HEK293 (cell line): ENCODE results near the gene SH3GL1.

ENCODE experiments used
- CTCF ChIP-seq: fragments of 450-650 bp; formaldehyde crosslinking; IDR thresholded peaks from 2 replicates; pipeline ENCODE4 v1.5.1; 2016; ENCODE audit warnings: missing biosample characterization, missing genetic modification characterization
- GLIS1 ChIP-seq: fragments of 450-650 bp; formaldehyde crosslinking; IDR thresholded peaks from 2 replicates; pipeline ENCODE4 v1.5.1; 2016; ENCODE audit warnings: missing biosample characterization, missing genetic modification characterization
- OSR2 ChIP-seq: fragments of 450-650 bp; formaldehyde crosslinking; IDR thresholded peaks from 2 replicates; pipeline ENCODE4 v1.5.1; 2016; ENCODE audit warnings: missing biosample characterization, missing genetic modification characterization
- OVOL3 ChIP-seq: fragments of 450-650 bp; formaldehyde crosslinking; IDR thresholded peaks from 2 replicates; pipeline ENCODE4 v1.5.1; 2016; ENCODE audit warnings: missing biosample characterization, missing genetic modification characterization
- SP2 ChIP-seq: fragments of 450-650 bp; formaldehyde crosslinking; IDR thresholded peaks from 2 replicates; pipeline ENCODE4 v1.5.1; 2016; ENCODE audit warnings: missing biosample characterization, missing genetic modification characterization
- SP7 ChIP-seq: fragments of 450-650 bp; formaldehyde crosslinking; IDR thresholded peaks from 2 replicates; pipeline ENCODE4 v1.5.1; 2016; ENCODE audit warnings: missing biosample characterization, missing genetic modification characterization
- WT1 ChIP-seq: fragments of 450-650 bp; formaldehyde crosslinking; IDR thresholded peaks from 2 replicates; pipeline ENCODE4 v1.5.1; 2016; ENCODE audit warnings: missing biosample characterization, missing genetic modification characterization
- ZBTB10 ChIP-seq: fragments of 450-650 bp; formaldehyde crosslinking; IDR thresholded peaks from 2 replicates; pipeline ENCODE4 v1.5.1; 2016; ENCODE audit warnings: missing biosample characterization, missing genetic modification characterization
- ZBTB17 ChIP-seq: fragments of 450-650 bp; formaldehyde crosslinking; IDR thresholded peaks from 2 replicates; pipeline ENCODE4 v1.5.1; 2016; ENCODE audit warnings: missing biosample characterization, missing genetic modification characterization
- ZBTB7A ChIP-seq: fragments of 450-650 bp; formaldehyde crosslinking; IDR thresholded peaks from 2 replicates; pipeline ENCODE4 v1.5.1; 2016; ENCODE audit warnings: low read depth, missing biosample characterization, missing genetic modification characterization
- ZFP41 ChIP-seq: fragments of 450-650 bp; formaldehyde crosslinking; IDR thresholded peaks from 2 replicates; pipeline ENCODE4 v1.5.1; 2016; ENCODE audit warnings: missing biosample characterization, missing genetic modification characterization, borderline replicate concordance
- ZNF121 ChIP-seq: fragments of 450-650 bp; formaldehyde crosslinking; IDR thresholded peaks from 2 replicates; pipeline ENCODE4 v1.5.1; 2016; ENCODE audit warnings: missing biosample characterization, missing genetic modification characterization
- ZNF132 ChIP-seq: fragments of 450-650 bp; formaldehyde crosslinking; IDR thresholded peaks from 2 replicates; pipeline ENCODE4 v1.5.1; 2017; ENCODE audit warnings: missing biosample characterization, missing genetic modification characterization, borderline replicate concordance
- ZNF157 ChIP-seq: fragments of 450-650 bp; formaldehyde crosslinking; IDR thresholded peaks from 2 replicates; pipeline ENCODE4 v1.5.1; 2016; ENCODE audit warnings: missing biosample characterization, missing genetic modification characterization
- ZNF169 ChIP-seq: fragments of 450-650 bp; formaldehyde crosslinking; IDR thresholded peaks from 2 replicates; pipeline ENCODE4 v1.5.1; 2016; ENCODE audit warnings: missing biosample characterization, missing genetic modification characterization
- ZNF174 ChIP-seq: fragments of 450-650 bp; formaldehyde crosslinking; IDR thresholded peaks from 2 replicates; pipeline ENCODE4 v1.5.0; 2017; ENCODE audit warnings: missing biosample characterization, mild to moderate bottlenecking, missing genetic modification characterization
- ZNF18 ChIP-seq: fragments of 450-650 bp; formaldehyde crosslinking; IDR thresholded peaks from 2 replicates; pipeline ENCODE4 v1.5.1; 2016; ENCODE audit warnings: missing biosample characterization, missing genetic modification characterization
- ZNF202 ChIP-seq: fragments of 450-650 bp; formaldehyde crosslinking; IDR thresholded peaks from 2 replicates; pipeline ENCODE4 v1.5.1; 2016; ENCODE audit warnings: missing biosample characterization, missing genetic modification characterization, borderline replicate concordance
- ZNF23 ChIP-seq: fragments of 450-650 bp; formaldehyde crosslinking; IDR thresholded peaks from 2 replicates; pipeline ENCODE4 v1.5.1; 2016; ENCODE audit warnings: missing biosample characterization, missing genetic modification characterization, borderline replicate concordance
- ZNF302 ChIP-seq: fragments of 450-650 bp; formaldehyde crosslinking; IDR thresholded peaks from 2 replicates; pipeline ENCODE4 v1.5.1; 2016; ENCODE audit warnings: missing biosample characterization, missing genetic modification characterization, low read depth
- ZNF362 ChIP-seq: fragments of 450-650 bp; formaldehyde crosslinking; IDR thresholded peaks from 2 replicates; pipeline ENCODE4 v1.5.1; 2016; ENCODE audit warnings: missing biosample characterization, missing genetic modification characterization
- ZNF555 ChIP-seq: fragments of 450-650 bp; formaldehyde crosslinking; conservative IDR thresholded peaks from 2 replicates; pipeline ENCODE4 v1.5.1; 2017; ENCODE audit warnings: missing biosample characterization, mild to moderate bottlenecking, missing genetic modification characterization, inconsistent platforms
- ZNF571 ChIP-seq: fragments of 450-650 bp; formaldehyde crosslinking; IDR thresholded peaks from 2 replicates; pipeline ENCODE4 v1.5.0; 2017; ENCODE audit warnings: missing biosample characterization, missing genetic modification characterization
- ZNF585B ChIP-seq: fragments of 450-650 bp; formaldehyde crosslinking; IDR thresholded peaks from 2 replicates; pipeline ENCODE4 v1.5.1; 2016; ENCODE audit warnings: missing biosample characterization, missing genetic modification characterization
- ZNF596 ChIP-seq: fragments of 450-650 bp; IDR thresholded peaks from 2 replicates; pipeline ENCODE4 v1.5.0; 2018; ENCODE audit warnings: missing biosample characterization, mild to moderate bottlenecking, missing genetic modification characterization, moderate library complexity
- ZNF660 ChIP-seq: fragments of 450-650 bp; IDR thresholded peaks from 2 replicates; pipeline ENCODE4 v1.5.1; 2018; ENCODE audit warnings: missing biosample characterization, mild to moderate bottlenecking, missing genetic modification characterization
- ZNF692 ChIP-seq: fragments of 450-650 bp; formaldehyde crosslinking; IDR thresholded peaks from 2 replicates; pipeline ENCODE4 v1.5.1; 2016; ENCODE audit warnings: missing biosample characterization, missing genetic modification characterization
- ZNF747 ChIP-seq: fragments of 450-650 bp; formaldehyde crosslinking; IDR thresholded peaks from 2 replicates; pipeline ENCODE4 v1.5.1; 2016; ENCODE audit warnings: missing biosample characterization, missing genetic modification characterization
- ZNF76 ChIP-seq: fragments of 450-650 bp; formaldehyde crosslinking; IDR thresholded peaks from 2 replicates; pipeline ENCODE4; 2016; ENCODE audit warnings: low read depth, missing biosample characterization, missing genetic modification characterization, borderline replicate concordance
- ZNF785 ChIP-seq: fragments of 450-650 bp; formaldehyde crosslinking; IDR thresholded peaks from 2 replicates; pipeline ENCODE4 v1.5.1; 2016; ENCODE audit warnings: missing biosample characterization, missing genetic modification characterization
- ZNF837 ChIP-seq: fragments of 450-650 bp; formaldehyde crosslinking; IDR thresholded peaks from 2 replicates; pipeline ENCODE4 v1.5.1; 2016; ENCODE audit warnings: missing biosample characterization, missing genetic modification characterization
- ZNF843 ChIP-seq: fragments of 450-650 bp; formaldehyde crosslinking; IDR thresholded peaks from 2 replicates; pipeline ENCODE4 v1.5.1; 2016; ENCODE audit warnings: missing biosample characterization, missing genetic modification characterization

Gene SH3GL1

GRCh38 chr19:4342615-4343369, 57.6 kb downstream of the SH3GL1 start (continued):
- TF ChIP-seq ZBTB10 (tag by site-specific recombination) (peak; percentile 56), ZNF585B (tag by site-specific recombination) (no peak), WT1 (tag by site-specific recombination) (no peak), ZNF596 (tag by site-specific recombination) (no peak), OSR2 (peak; percentile 86), ZNF837 (tag by site-specific recombination) (no peak), ZNF174 (tag by site-specific recombination) (no peak), ZNF362 (tag by site-specific recombination) (no peak), GLIS1 (tag by site-specific recombination) (0 out of 2 replicates have a peak, but pooled peaks have one; percentile 44), ZNF18 (tag by site-specific recombination) (no peak), ZBTB7A (tag by site-specific recombination) (peak; percentile 94), ZNF747 (tag by site-specific recombination) (no peak), SP7 (tag by site-specific recombination) (peak; percentile 43; the same call in 1 of the 2 replicates), ZNF571 (tag by site-specific recombination) (no peak), ZBTB17 (tag by site-specific recombination) (peak; percentile 44; the same call in 1 of the 2 replicates), ZNF843 (tag by site-specific recombination) (peak; percentile 65; the same call in 1 of the 2 replicates), ZNF23 (tag by site-specific recombination) (no peak), ZNF121 (tag by site-specific recombination) (no peak), ZNF302 (tag by site-specific recombination) (no peak), ZNF202 (tag by site-specific recombination) (no peak), OVOL3 (tag by site-specific recombination) (0 out of 2 replicates have a peak, but pooled peaks have one; percentile 18), ZNF169 (tag by site-specific recombination) (no peak), SP2 (tag by site-specific recombination) (peak; percentile 97), CTCF (tag by site-specific recombination) (peak; percentile 75), ZNF785 (tag by site-specific recombination) (peak; percentile 72; the same call in 1 of the 2 replicates), ZNF692 (peak; percentile 74), ZNF132 (tag by site-specific recombination) (no peak), ZFP41 (tag by site-specific recombination) (no peak), ZNF660 (no peak), ZNF76 (0 out of 2 replicates have a peak, but pooled peaks have one; percentile 42), ZNF157 (no peak), ZNF555 (tag by site-specific recombination) (no peak)
